ENCODE data around the gene LYPD6B.
"Not testable (repeated sequence)": the region's sequence is repeated elsewhere in the genome, so short reads cannot be mapped to it uniquely, and the experiment has no call there.

The LYPD6B gene

DNA sequence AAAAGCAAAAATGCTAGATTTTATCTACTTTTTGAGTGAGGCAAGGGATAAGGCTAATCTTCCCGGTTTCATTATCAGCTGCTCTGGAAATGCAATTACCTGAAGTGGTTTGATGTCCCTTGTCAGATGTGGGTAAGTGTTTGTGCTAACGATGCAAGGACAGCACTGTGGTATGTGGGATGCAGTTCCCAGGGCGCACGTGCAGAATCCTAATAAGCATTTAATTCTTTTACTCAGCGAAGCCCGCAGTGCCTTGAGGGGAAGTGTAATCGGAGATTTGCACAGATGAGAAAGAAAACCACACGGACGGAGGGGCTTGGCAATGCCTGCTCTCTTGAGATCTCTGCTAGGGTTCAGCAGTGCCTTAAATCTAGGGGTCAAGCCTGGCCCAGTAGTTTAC is 183.4 kb downstream of the LYPD6B start:
- DNase-seq: no peak

GRCh38 chr2:149223472-149224095 is 185.1 kb downstream of the LYPD6B start:
- DNase-seq: no peak

- DNase-seq: no peak
These were observed 186.0 kb downstream of the LYPD6B start for GRCh38 chr2:149224543-149224942.

DNA sequence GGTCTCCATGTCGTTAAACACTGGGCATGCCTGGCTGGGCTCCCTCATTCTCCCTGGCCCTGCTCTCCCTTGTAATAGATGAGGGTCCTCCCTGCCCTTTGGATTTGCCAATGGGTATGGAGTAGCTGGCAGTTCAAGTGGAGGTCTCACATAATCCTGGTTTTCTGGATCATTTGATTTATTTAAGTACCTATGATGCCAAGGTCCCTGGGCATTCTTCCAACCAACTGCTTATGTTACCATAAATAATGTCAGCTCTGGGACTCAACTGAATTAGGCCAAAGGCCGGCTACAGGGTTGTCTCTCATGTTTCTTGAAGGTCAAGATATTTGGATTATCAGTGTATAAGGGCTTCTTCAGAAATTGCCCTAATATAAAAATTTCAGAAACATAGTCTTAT is 186.9 kb downstream of the LYPD6B start:
- DNase-seq: no peak

DNA sequence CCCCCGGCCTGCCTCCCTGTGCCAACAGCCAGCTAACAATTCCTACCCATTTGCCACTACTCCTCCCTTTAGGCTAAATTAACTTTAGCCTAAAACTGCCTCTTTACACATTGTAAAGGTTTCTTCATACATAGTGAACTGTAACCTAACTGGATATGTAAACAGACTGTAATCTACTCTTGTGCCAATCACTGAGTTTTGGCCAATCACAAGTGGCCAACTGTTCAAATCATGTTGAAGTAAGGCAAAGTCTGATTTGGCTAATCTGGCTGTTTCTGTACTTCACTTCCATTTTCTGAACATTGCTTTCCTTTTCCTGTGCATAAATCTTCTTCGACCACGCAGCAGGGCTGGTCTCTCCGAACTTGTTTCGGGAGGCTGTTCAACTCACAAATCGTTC is 188.3 kb downstream of the LYPD6B start:
- DNase-seq: no peak

- no peak for DNase-seq
These were observed 197.4 kb downstream of the LYPD6B start for GRCh38 chr2:149235816-149236375.

- DNase-seq: no peak
These were observed 197.9 kb downstream of the LYPD6B start for GRCh38 chr2:149236410-149236809.

DNA sequence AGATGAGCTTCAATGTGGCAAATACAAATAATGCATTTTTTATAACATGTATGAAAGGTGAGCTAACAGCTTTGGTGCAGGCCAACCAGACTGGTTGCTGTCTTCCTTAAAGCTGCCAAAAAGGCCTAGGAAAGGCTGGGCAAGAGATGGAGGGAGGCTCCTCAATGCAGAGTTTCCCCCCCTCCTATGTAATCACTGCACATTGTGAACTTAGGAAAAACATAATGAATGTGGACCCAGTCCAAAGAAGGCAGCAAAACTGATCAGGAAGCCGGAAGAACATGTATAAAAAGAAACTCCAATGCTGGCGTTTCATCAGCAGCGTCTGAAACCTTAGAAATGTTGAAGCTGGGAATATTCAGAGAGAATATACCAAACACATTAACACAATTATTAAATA is 207.7 kb downstream of the LYPD6B start:
- no peak for DNase-seq

GRCh38 chr2:149251436-149251835 is 212.9 kb downstream of the LYPD6B start:
- not testable (repeated sequence) for DNase-seq

DNA sequence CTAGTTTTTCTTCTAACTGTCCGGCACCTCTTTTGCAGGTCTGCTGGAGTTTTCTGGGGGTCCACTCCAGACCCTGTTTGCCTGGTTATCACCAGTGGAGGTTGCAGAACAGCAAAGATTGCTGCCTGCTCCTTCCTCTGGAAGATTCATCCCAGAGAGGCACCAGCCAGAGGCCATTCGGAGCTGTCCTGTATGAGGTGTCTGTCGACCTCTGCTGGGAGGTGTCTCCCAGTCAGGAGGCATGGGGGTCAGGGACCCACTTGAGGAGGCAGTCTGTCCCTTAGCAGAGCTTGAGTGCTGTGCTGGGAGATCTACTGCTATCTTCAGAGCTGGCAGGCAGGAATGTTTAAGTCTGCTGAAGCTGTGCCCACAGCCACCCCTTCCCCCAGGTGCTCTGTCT is 218.4 kb downstream of the LYPD6B start:
- not testable (repeated sequence) for DNase-seq

GRCh38 chr2:149258531-149258930 is 220.0 kb downstream of the LYPD6B start:
- no peak for DNase-seq

DNA sequence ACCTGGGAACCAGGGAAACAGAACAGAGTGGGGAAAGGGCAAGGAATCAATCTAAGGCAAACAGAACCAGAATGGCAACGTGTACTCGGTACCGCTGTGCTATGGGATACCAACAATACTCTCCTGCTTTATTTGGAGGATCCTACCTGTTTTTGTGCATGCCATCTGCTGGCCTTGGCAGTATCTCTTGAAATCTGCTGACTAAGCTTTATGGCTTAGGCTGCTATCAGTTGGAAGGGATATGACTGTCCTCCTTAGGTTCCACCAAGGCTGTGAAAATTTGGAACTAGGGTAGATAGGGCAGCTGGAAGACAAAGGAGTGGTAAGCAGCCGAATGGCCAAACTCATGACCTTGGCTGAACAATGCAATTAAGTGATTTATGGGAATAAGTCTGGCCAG is 220.6 kb downstream of the LYPD6B start:
- no peak for DNase-seq

GRCh38 chr2:149261692-149262091 is 223.2 kb downstream of the LYPD6B start:
- DNase-seq: no peak
